Motor neuron (in vitro differentiated cells): ENCODE results near the gene CAB39. TPM values are rescaled to one million over a fixed set of nuclear protein-coding genes. Genes with fewer than 3 reads are reported as not detected.

Source experiments
- ATAC-seq, 8 experiments: fragments of 200-7000 bp; cut with Tn5 transposase; replicated peaks in 6 of 8; 2 replicates each; pipeline ENCODE4 v1.8.0; 2021; ENCODE audit warnings: mild to moderate bottlenecking in 8 of 8, moderate library complexity in 8 of 8
- H3K27ac ChIP-seq, 2 donors: fragments of 250-450 bp; sonication (Bioruptor Pico); 2 replicates each; pipeline ENCODE4 v1.9.0; 2021; ENCODE audit warnings: antibody characterized with exemption in 2 of 2, mild to moderate bottlenecking in 2 of 2, moderate library complexity in 1 of 2
- H3K4me1 ChIP-seq, 2 donors: fragments of 250-450 bp; sonication (Bioruptor Pico); replicated peaks in 1 of 2; 2 replicates each; pipeline ENCODE4 v1.6.1; 2021; ENCODE audit warnings: antibody characterized with exemption in 2 of 2, mild to moderate bottlenecking in 2 of 2, moderate library complexity in 1 of 2
- H3K4me3 ChIP-seq, 5 donors: fragments of 250-450 bp; sonication (Bioruptor Pico); 2 replicates each; pipeline ENCODE4 v1.9.0; 2021; ENCODE audit warnings: antibody characterized with exemption in 5 of 5, mild to moderate bottlenecking in 5 of 5, moderate library complexity in 4 of 5
- WGBS, 10 experiments: fragments of 450-650 bp; shearing (Covaris generic); methylation state at CpG; one replicate each; pipeline ENCODE4 v1.0.0; 2022; 5-methylcytosine and 5-hydroxymethylcytosine counted together
- in situ Hi-C, 9 experiments: fragments of 400-800 bp; cut with MboI; loops; one replicate each; pipeline ENCODE4 v1.15.0; 2021; ENCODE audit warnings: low sequenced_read_pairs in 9 of 9, low pct_unique_long_range_greater_than_20kb in 2 of 9; ENCODE audit not compliant: unreplicated experiment in 9 of 9
- total RNA-seq, 8 experiments: library from RNA; unstranded; fragments of 300-600 nt; gene quantifications; 2 replicates each; pipeline versions ENCODE4 v1.2.3 to v1.2.4, GENCODE V29; 2022

Gene CAB39
- total RNA-seq, 8 experiments from 2014 or later, result 33.2 to 75.1 (median 40.4) TPM

- H3K4me1 ChIP-seq, result peaks cover 54% of the 10 kb centered on the region in 2 donors
- in situ Hi-C loops, result no loop called here
- ATAC-seq, result peak in 2 of 8 experiments; percentile 1 to 5
- 30 to 90% (median 56%) methylated on average over 1 to 6 of the region's 15 CpGs; no CpG with 5 or more reads in 4 of the 10 experiments for WGBS, 10 experiments
- H3K27ac ChIP-seq, result peak overlapping the region; percentile 53 to 77
- H3K4me3 ChIP-seq, result no peak overlapping the region
Measured at GRCh38 chr2:230868161-230868946, 155.7 kb downstream of the CAB39 start.

- no peak overlapping the region for H3K4me3 ChIP-seq
- peak in 4 of 8 experiments; percentile 1 to 40 (median 20) for ATAC-seq
- peaks cover 54% of the 10 kb centered on the region in 2 donors for H3K4me1 ChIP-seq
- WGBS, 10 experiments, result 13 to 87% (median 53%) methylated on average over 1 to 13 of the region's 19 CpGs; no CpG with 5 or more reads in 3 of the 10 experiments
- H3K27ac ChIP-seq, result peak overlapping the region; percentile 53 to 77
- in situ Hi-C loops, result no loop called here
Measured at GRCh38 chr2:230868947-230869913, 156.6 kb downstream of the CAB39 start.

GRCh38 chr2:230869914-230870543, 157.4 kb downstream of the CAB39 start:
- no peak overlapping the region for H3K4me3 ChIP-seq
- in situ Hi-C loops, result no loop called here
- 57 to 100% (median 67%) methylated on average over 1 to 8 of the region's 11 CpGs; no CpG with 5 or more reads in 5 of the 10 experiments for WGBS, 10 experiments
- H3K4me1 ChIP-seq, result peaks cover 54% of the 10 kb centered on the region in 2 donors
- ATAC-seq, result peak in 5 of 8 experiments; percentile 3 to 31 (median 23)
- peak overlapping the region; percentile 53 to 77 for H3K27ac ChIP-seq

Other genes with a start within 250 kb of the CAB39 start
- gene ITM2C, start 152.1 kb downstream of the CAB39 start, total RNA-seq, result 100 to 1,000 TPM in 1 of 8 experiments, 10 to 100 TPM in 7; 25.9 to 442 (median 57.6) TPM
- under 1 TPM; 0.05 to 0.90 (median 0.23) TPM for gene GPR55, start 212.4 kb downstream of the CAB39 start, total RNA-seq